Neural cell (in vitro differentiated cells): Measurements from ENCODE around the gene TNIP1. TPM values are rescaled to one million over a fixed set of nuclear protein-coding genes. Genes with fewer than 3 reads are reported as not detected.

ENCODE experiments used
- H2AFZ ChIP-seq: fragments of 200-600, 300-800 bp; sonication (generic), shearing (Covaris generic); 2 replicates; pipeline ENCODE4 v1.6.0; 2014; ENCODE audit warnings: low read depth, mild to moderate bottlenecking, antibody characterized with exemption, low read length, moderate library complexity
- H3F3A ChIP-seq: fragments of 200-600 bp; shearing (Covaris generic); 2 replicates; pipeline ENCODE4 v1.6.1; 2016; ENCODE audit warnings: mild to moderate bottlenecking, moderate library complexity, mixed read lengths, antibody characterized with exemption, low read length; ENCODE audit not compliant: insufficient read depth, poor library complexity, severe bottlenecking
- H3K27ac ChIP-seq: fragments of 200-600, 300-800 bp; sonication (generic), shearing (Covaris generic); 2 replicates; pipeline ENCODE4 v1.5.1; 2014; ENCODE audit warnings: mild to moderate bottlenecking, low read length, moderate library complexity
- H3K27me3 ChIP-seq: fragments of 300-800, 200-600 bp; sonication (generic), shearing (Covaris generic); 2 replicates; pipeline ENCODE4 v1.6.0; 2014; ENCODE audit warnings: mild to moderate bottlenecking, low read depth, low read length, moderate library complexity; ENCODE audit not compliant: insufficient read depth
- H3K36me3 ChIP-seq: fragments of 300-800, 200-600 bp; sonication (generic), shearing (Covaris generic); 2 replicates; pipeline ENCODE4 v1.5.1; 2014; ENCODE audit warnings: mild to moderate bottlenecking, antibody characterized with exemption, low read length, moderate library complexity; ENCODE audit not compliant: insufficient read depth
- H3K4me2 ChIP-seq: fragments of 300-800, 200-600 bp; sonication (generic), shearing (Covaris generic); 2 replicates; pipeline ENCODE4 v1.6.0; 2014; ENCODE audit warnings: mild to moderate bottlenecking, low read length
- H3K4me3 ChIP-seq: fragments of 300-800, 200-600 bp; sonication (generic), shearing (Covaris generic); 2 replicates; pipeline ENCODE4 v1.5.1; 2014; ENCODE audit warnings: mild to moderate bottlenecking, low read length, moderate library complexity
- H3K79me2 ChIP-seq: fragments of 200-600 bp; shearing (Covaris generic); replicated peaks from 2 replicates; pipeline ENCODE4 v1.6.0; 2014; ENCODE audit warnings: mild to moderate bottlenecking, low read length, moderate library complexity; ENCODE audit not compliant: insufficient read depth
- H3K9ac ChIP-seq: fragments of 300-800, 200-600 bp; sonication (generic), shearing (Covaris generic); 2 replicates; pipeline ENCODE4 v1.6.1; 2016; ENCODE audit warnings: mild to moderate bottlenecking, low read length, mixed read lengths
- H3K9me2 ChIP-seq: fragments of 200-600 bp; shearing (Covaris generic); 2 replicates; pipeline ENCODE4 v1.6.1; 2016; ENCODE audit warnings: mild to moderate bottlenecking, low read length, mixed read lengths; ENCODE audit not compliant: insufficient read depth
- H3K9me3 ChIP-seq: fragments of 200-600, 300-800 bp; sonication (generic), shearing (Covaris generic); 2 replicates; pipeline ENCODE4 v1.6.1; 2016; ENCODE audit warnings: mild to moderate bottlenecking, mixed run types, low read length, moderate library complexity, mixed read lengths
- H4K20me1 ChIP-seq: fragments of 200-600 bp; shearing (Covaris generic); 2 replicates; pipeline ENCODE4 v1.6.1; 2016; ENCODE audit warnings: mild to moderate bottlenecking, mixed run types; ENCODE audit not compliant: insufficient read depth
- CTCF ChIP-seq: fragments of 450-650 bp; IDR thresholded peaks from 2 replicates; pipeline ENCODE4 v1.5.1; 2014; ENCODE audit warnings: antibody characterized with exemption, mild to moderate bottlenecking, moderate library complexity; ENCODE audit not compliant: poor library complexity, severe bottlenecking
- EP300 ChIP-seq: fragments of 450-650 bp; conservative IDR thresholded peaks from 2 replicates; pipeline ENCODE4 v1.6.1; 2014; ENCODE audit warnings: antibody characterized with exemption, mild to moderate bottlenecking, moderate library complexity; ENCODE audit not compliant: poor library complexity, severe bottlenecking
- EZH2 ChIP-seq: fragments of 200-600, 300-800 bp; shearing (Covaris generic), sonication (generic); IDR thresholded peaks from 2 replicates; pipeline ENCODE4 v1.6.1; 2014; ENCODE audit warnings: antibody characterized with exemption, low read length, borderline replicate concordance, mild to moderate bottlenecking; ENCODE audit not compliant: insufficient read depth, poor library complexity, severe bottlenecking
- MXI1 ChIP-seq: fragments of 450-650 bp; conservative IDR thresholded peaks from 2 replicates; pipeline ENCODE4 v1.6.1; 2014; ENCODE audit warnings: antibody characterized with exemption, mild to moderate bottlenecking; ENCODE audit not compliant: poor library complexity, severe bottlenecking
- POLR2AphosphoS5 ChIP-seq: IDR thresholded peaks from 2 replicates; pipeline ENCODE4 v1.6.1; 2012
- RAD21 ChIP-seq: fragments of 450-650 bp; conservative IDR thresholded peaks from 2 replicates; pipeline ENCODE4 v1.6.1; 2014; ENCODE audit warnings: antibody characterized with exemption, mild to moderate bottlenecking, moderate library complexity
- REST ChIP-seq: IDR thresholded peaks from 2 replicates; pipeline ENCODE4 v1.6.1; 2012; ENCODE audit warnings: borderline replicate concordance
- SMC3 ChIP-seq: fragments of 450-650 bp; conservative IDR thresholded peaks from 2 replicates; pipeline ENCODE4 v1.6.1; 2014; ENCODE audit warnings: antibody characterized with exemption, mild to moderate bottlenecking, moderate library complexity; ENCODE audit not compliant: poor library complexity
- TAF1 ChIP-seq: IDR thresholded peaks from 2 replicates; pipeline ENCODE4 v1.6.1; 2012; ENCODE audit warnings: low read depth
- polyA plus RNA-seq: library from polyadenylated mRNA; depleted of rRNA; stranded (reverse); fragments of >200 nt; gene quantifications from 2 replicates; pipeline ENCODE4 v1.2.3, GENCODE V29; 2014

The TNIP1 gene
- polyA plus RNA-seq, 1 donor from 2014 or later: 3.3 TPM

- Histone ChIP-seq H3K9me3 (no peaks in the 10 kb centered on the region), H3K9me2 (no peaks in the 10 kb centered on the region), H3K27me3 (no peaks in the 10 kb centered on the region), H3K4me2 (no peak overlapping the region), H3K4me3 (no peak overlapping the region), H3F3A (no peaks in the 10 kb centered on the region), H2AFZ (no peak overlapping the region), H3K79me2 (no peaks in the 10 kb centered on the region), H3K36me3 (no peaks in the 10 kb centered on the region), H4K20me1 (no peaks in the 10 kb centered on the region), H3K9ac (no peak overlapping the region), H3K27ac (no peak overlapping the region)
- TF ChIP-seq EZH2 (no peak), MXI1 (no peak), REST (no peak), RAD21 (no peak), CTCF (no peak), SMC3 (no peak), EP300 (no peak), TAF1 (no peak), POLR2AphosphoS5 (no peak)
Measured at GRCh38 chr5:151003503-151003860, 77.4 kb downstream of the TNIP1 start.

GRCh38 chr5:151002681-151003502, 77.9 kb downstream of the TNIP1 start:
- H2AFZ ChIP-seq: no peak overlapping the region
- H4K20me1 ChIP-seq: no peaks in the 10 kb centered on the region
- no peaks in the 10 kb centered on the region for H3K9me3 ChIP-seq
- no peak overlapping the region for H3K27ac ChIP-seq
- TF ChIP-seq POLR2AphosphoS5: no peak
- TF ChIP-seq MXI1: no peak
- no peak for TF ChIP-seq RAD21
- TF ChIP-seq CTCF: no peak
- no peak for TF ChIP-seq SMC3
- TF ChIP-seq TAF1: no peak
- no peak for TF ChIP-seq EZH2
- no peak for TF ChIP-seq EP300
- TF ChIP-seq REST: no peak
- H3K27me3 ChIP-seq: no peaks in the 10 kb centered on the region
- no peaks in the 10 kb centered on the region for H3K79me2 ChIP-seq
- no peaks in the 10 kb centered on the region for H3F3A ChIP-seq
- no peaks in the 10 kb centered on the region for H3K36me3 ChIP-seq
- H3K4me3 ChIP-seq: no peak overlapping the region
- H3K4me2 ChIP-seq: no peak overlapping the region
- H3K9me2 ChIP-seq: no peaks in the 10 kb centered on the region
- H3K9ac ChIP-seq: no peak overlapping the region
